Measurements from ENCODE around the gene LGALS7B. TPM values are rescaled to one million over a fixed set of nuclear protein-coding genes. Genes with fewer than 3 reads are reported as not detected.
A peak's percentile ranks its signal among the peaks of the same experiment; 100 is the strongest.
"Not testable (repeated sequence)": the region's sequence is repeated elsewhere in the genome, so short reads cannot be mapped to it uniquely, and the experiment has no call there.

The LGALS7B gene
- total RNA-seq, 2 donors from 2014 or later = not detected

- no peaks in the 10 kb centered on the region for H3K27me3 ChIP-seq
- no peak for TF ChIP-seq CTCF (IDR thresholded peaks at IDR 0.05)
Measured at GRCh38 chr19:38765214-38765613, 23.8 kb upstream of the LGALS7B start.

GRCh38 chr19:38766276-38767047, 22.5 kb upstream of the LGALS7B start:
- no peak overlapping the region for H3K27ac ChIP-seq
- no peaks in the 10 kb centered on the region for H3K4me1 ChIP-seq
- no peaks in the 10 kb centered on the region for H3K36me3 ChIP-seq
- H3K9me3 ChIP-seq = no peaks in the 10 kb centered on the region
- H3K27me3 ChIP-seq = no peaks in the 10 kb centered on the region
- no peak overlapping the region for H3K9ac ChIP-seq (ENCODE audit: low read depth in 2 of 2, low read length in 2 of 2)
- no peak for TF ChIP-seq CTCF (IDR thresholded peaks at IDR 0.05)
- intact Hi-C loops (cut with DNase I) = no loop called here
- H3K4me3 ChIP-seq = no peak overlapping the region
- no peak for DNase-seq

More at GRCh38 chr19:38765214-38765613, 23.8 kb upstream of the LGALS7B start:
- Histone ChIP-seq H3K9ac (ENCODE audit: low read depth in 2 of 2, low read length in 2 of 2) (no peak overlapping the region), H3K36me3 (no peaks in the 10 kb centered on the region), H3K4me3 (no peak overlapping the region), H3K27ac (no peak overlapping the region), H3K9me3 (no peaks in the 10 kb centered on the region), H3K4me1 (no peaks in the 10 kb centered on the region)
- no peak for DNase-seq
- intact Hi-C loops (cut with DNase I) = no loop called here

- Histone ChIP-seq H3K36me3 (no peaks in the 10 kb centered on the region), H3K4me3 (peak overlapping the region; percentile 10), H3K9me3 (no peaks in the 10 kb centered on the region), H3K27me3 (no peaks in the 10 kb centered on the region), H3K4me1 (no peaks in the 10 kb centered on the region), H3K9ac (ENCODE audit: low read depth in 2 of 2, low read length in 2 of 2) (peak overlapping the region in 1 of 2 donors; percentile 38), H3K27ac (peak overlapping the region; percentile 41)
- peak; percentile 82 for TF ChIP-seq CTCF (IDR thresholded peaks at IDR 0.05)
- peak; percentile 92 for DNase-seq
- intact Hi-C loops (cut with DNase I) = no loop called here
Measured at GRCh38 chr19:38769635-38770211, 19.3 kb upstream of the LGALS7B start.

- H3K27me3 ChIP-seq; H3K4me1 ChIP-seq; intact Hi-C loops (cut with DNase I); H3K9me3 ChIP-seq; DNase-seq; H3K36me3 ChIP-seq: not testable (repeated sequence)
- H3K4me3 ChIP-seq = peak overlapping the region; percentile 10
- peak overlapping the region; percentile 41 for H3K27ac ChIP-seq
- H3K9ac ChIP-seq (ENCODE audit: low read depth in 2 of 2, low read length in 2 of 2) = peak overlapping the region in 1 of 2 donors; percentile 38
Measured at GRCh38 chr19:38770228-38770948, 18.6 kb upstream of the LGALS7B start.

- H3K4me3 ChIP-seq; intact Hi-C loops (cut with DNase I); H3K27me3 ChIP-seq: not testable (repeated sequence)
Measured at GRCh38 chr19:38770949-38771275, 18.1 kb upstream of the LGALS7B start.

GRCh38 chr19:38771569-38771968, 17.4 kb upstream of the LGALS7B start:
- intact Hi-C loops (cut with DNase I); H3K36me3 ChIP-seq: not testable (repeated sequence)

More at GRCh38 chr19:38770949-38771275, 18.1 kb upstream of the LGALS7B start:
- H3K36me3 ChIP-seq; H3K27ac ChIP-seq; H3K4me1 ChIP-seq; H3K9ac ChIP-seq (ENCODE audit: low read depth in 2 of 2, low read length in 2 of 2); H3K9me3 ChIP-seq; DNase-seq: not testable (repeated sequence)

More at GRCh38 chr19:38771569-38771968, 17.4 kb upstream of the LGALS7B start:
- H3K4me1 ChIP-seq; H3K27me3 ChIP-seq; DNase-seq; H3K27ac ChIP-seq; H3K4me3 ChIP-seq; H3K9me3 ChIP-seq; H3K9ac ChIP-seq (ENCODE audit: low read depth in 2 of 2, low read length in 2 of 2): not testable (repeated sequence)
